ENCODE data around the gene TMEM141. TPM values are rescaled to one million over a fixed set of nuclear protein-coding genes. Genes with fewer than 3 reads are reported as not detected.
"Not testable (repeated sequence)": the region's sequence is repeated elsewhere in the genome, so short reads cannot be mapped to it uniquely, and the experiment has no call there.

Gene TMEM141
- polyA plus RNA-seq, 1 donor from 2014 or later = 30.1 TPM

DNA sequence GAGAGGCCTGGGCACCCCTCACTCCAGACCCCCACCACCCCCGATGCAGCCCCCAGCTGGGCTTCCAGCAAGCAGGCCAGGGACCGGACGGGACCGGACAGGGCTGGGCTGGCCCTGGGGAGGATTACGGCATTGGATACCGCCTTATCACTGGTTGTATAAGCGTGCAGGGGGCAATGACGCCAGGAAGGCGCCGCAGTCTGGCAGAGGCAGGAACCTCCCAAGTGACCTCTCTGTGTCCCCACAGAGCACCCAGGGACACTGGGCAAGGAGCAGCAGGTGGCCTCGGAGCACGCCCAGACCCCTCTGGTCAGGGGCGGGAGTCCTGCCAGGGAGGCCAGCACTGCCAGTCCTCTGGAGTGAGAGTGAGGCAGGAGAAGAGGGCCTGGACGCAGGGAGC lies 26.1 kb upstream of the TMEM141 start:
- no peaks in the 10 kb centered on the region for H3K9me3 ChIP-seq (ENCODE audit: low read length)
- no peak overlapping the region for H3K27ac ChIP-seq (ENCODE audit: low read length)
- no peaks in the 10 kb centered on the region for H3F3A ChIP-seq (ENCODE audit: insufficient read depth, low read length, poor library complexity, severe bottlenecking)
- no peak for TF ChIP-seq TAF1 (IDR thresholded peaks at IDR 0.05; ENCODE audit: low read depth)
- TF ChIP-seq SMC3 (conservative IDR thresholded peaks at IDR 0.05; ENCODE audit: poor library complexity) = no peak
- TF ChIP-seq EZH2 (IDR thresholded peaks at IDR 0.05; ENCODE audit: borderline replicate concordance, insufficient read depth, low read length, poor library complexity, severe bottlenecking) = no peak
- TF ChIP-seq, protein P1, sequence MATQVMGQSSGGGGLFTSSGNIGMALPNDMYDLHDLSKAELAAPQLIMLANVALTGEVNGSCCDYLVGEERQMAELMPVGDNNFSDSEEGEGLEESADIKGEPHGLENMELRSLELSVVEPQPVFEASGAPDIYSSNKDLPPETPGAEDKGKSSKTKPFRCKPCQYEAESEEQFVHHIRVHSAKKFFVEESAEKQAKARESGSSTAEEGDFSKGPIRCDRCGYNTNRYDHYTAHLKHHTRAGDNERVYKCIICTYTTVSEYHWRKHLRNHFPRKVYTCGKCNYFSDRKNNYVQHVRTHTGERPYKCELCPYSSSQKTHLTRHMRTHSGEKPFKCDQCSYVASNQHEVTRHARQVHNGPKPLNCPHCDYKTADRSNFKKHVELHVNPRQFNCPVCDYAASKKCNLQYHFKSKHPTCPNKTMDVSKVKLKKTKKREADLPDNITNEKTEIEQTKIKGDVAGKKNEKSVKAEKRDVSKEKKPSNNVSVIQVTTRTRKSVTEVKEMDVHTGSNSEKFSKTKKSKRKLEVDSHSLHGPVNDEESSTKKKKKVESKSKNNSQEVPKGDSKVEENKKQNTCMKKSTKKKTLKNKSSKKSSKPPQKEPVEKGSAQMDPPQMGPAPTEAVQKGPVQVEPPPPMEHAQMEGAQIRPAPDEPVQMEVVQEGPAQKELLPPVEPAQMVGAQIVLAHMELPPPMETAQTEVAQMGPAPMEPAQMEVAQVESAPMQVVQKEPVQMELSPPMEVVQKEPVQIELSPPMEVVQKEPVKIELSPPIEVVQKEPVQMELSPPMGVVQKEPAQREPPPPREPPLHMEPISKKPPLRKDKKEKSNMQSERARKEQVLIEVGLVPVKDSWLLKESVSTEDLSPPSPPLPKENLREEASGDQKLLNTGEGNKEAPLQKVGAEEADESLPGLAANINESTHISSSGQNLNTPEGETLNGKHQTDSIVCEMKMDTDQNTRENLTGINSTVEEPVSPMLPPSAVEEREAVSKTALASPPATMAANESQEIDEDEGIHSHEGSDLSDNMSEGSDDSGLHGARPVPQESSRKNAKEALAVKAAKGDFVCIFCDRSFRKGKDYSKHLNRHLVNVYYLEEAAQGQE (IDR thresholded peaks at IDR 0.05; ENCODE audit: borderline replicate concordance) = no peak
- TF ChIP-seq MXI1 (conservative IDR thresholded peaks at IDR 0.05; ENCODE audit: poor library complexity, severe bottlenecking) = no peak
- TF ChIP-seq RAD21 (conservative IDR thresholded peaks at IDR 0.05) = no peak
- no peak for TF ChIP-seq EP300 (conservative IDR thresholded peaks at IDR 0.05; ENCODE audit: poor library complexity, severe bottlenecking)
- no peak for TF ChIP-seq POLR2AphosphoS5 (IDR thresholded peaks at IDR 0.05)
- H2AFZ ChIP-seq (ENCODE audit: low read depth, low read length) = no peak overlapping the region
- H3K36me3 ChIP-seq (ENCODE audit: insufficient read depth, low read length) = no peaks in the 10 kb centered on the region
- no peaks in the 10 kb centered on the region for H3K9me2 ChIP-seq (ENCODE audit: insufficient read depth, low read length)
- no peaks in the 10 kb centered on the region for H3K79me2 ChIP-seq (replicated peaks; ENCODE audit: insufficient read depth, low read length)
- no peak overlapping the region for H3K4me3 ChIP-seq (ENCODE audit: low read length)
- H3K9ac ChIP-seq (ENCODE audit: low read length) = no peak overlapping the region
- H3K27me3 ChIP-seq (ENCODE audit: insufficient read depth, low read depth, low read length) = no peaks in the 10 kb centered on the region
- H4K20me1 ChIP-seq (ENCODE audit: insufficient read depth) = no peaks in the 10 kb centered on the region
- no peak overlapping the region for H3K4me2 ChIP-seq (ENCODE audit: low read length)

DNA sequence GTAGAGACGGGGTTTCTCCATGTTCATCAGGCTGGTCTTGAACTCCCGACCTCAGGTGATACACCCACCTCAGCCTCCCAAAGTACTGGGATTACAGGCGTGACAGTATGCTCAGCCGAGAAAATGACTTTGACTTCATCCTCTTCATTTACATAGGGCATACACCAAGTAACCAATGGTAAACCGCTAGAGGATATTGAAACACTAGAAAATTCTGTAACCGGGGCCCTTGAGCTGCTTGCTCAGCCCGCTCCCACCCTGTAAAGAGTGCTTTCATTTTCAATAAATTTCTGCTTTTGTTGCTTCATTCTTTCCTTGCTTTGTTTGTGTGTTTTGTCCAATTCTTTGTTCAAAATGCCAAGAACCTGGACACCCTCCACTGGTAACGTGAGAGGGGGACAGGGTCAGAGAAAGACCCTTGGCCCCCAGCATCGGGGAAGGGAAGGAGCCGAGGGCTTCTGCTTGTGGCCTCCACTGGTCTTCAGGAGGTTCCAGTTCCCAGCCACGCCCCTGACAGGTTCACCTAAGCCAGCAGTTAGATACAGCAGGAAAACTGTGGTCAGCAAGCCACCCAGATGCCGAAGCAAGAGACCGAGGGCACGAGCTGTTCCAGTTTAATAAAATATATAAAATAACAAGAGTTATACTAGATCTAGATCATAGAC lies 25.3 kb upstream of the TMEM141 start:
- not testable (repeated sequence) for H3K36me3 ChIP-seq (ENCODE audit: insufficient read depth, low read length); H3K4me2 ChIP-seq (ENCODE audit: low read length); H3K27ac ChIP-seq (ENCODE audit: low read length); H3K4me3 ChIP-seq (ENCODE audit: low read length); H3K9ac ChIP-seq (ENCODE audit: low read length); H4K20me1 ChIP-seq (ENCODE audit: insufficient read depth); H2AFZ ChIP-seq (ENCODE audit: low read depth, low read length); H3K27me3 ChIP-seq (ENCODE audit: insufficient read depth, low read depth, low read length); H3K9me3 ChIP-seq (ENCODE audit: low read length); H3K9me2 ChIP-seq (ENCODE audit: insufficient read depth, low read length); H3K79me2 ChIP-seq (replicated peaks; ENCODE audit: insufficient read depth, low read length); H3F3A ChIP-seq (ENCODE audit: insufficient read depth, low read length, poor library complexity, severe bottlenecking)

DNA sequence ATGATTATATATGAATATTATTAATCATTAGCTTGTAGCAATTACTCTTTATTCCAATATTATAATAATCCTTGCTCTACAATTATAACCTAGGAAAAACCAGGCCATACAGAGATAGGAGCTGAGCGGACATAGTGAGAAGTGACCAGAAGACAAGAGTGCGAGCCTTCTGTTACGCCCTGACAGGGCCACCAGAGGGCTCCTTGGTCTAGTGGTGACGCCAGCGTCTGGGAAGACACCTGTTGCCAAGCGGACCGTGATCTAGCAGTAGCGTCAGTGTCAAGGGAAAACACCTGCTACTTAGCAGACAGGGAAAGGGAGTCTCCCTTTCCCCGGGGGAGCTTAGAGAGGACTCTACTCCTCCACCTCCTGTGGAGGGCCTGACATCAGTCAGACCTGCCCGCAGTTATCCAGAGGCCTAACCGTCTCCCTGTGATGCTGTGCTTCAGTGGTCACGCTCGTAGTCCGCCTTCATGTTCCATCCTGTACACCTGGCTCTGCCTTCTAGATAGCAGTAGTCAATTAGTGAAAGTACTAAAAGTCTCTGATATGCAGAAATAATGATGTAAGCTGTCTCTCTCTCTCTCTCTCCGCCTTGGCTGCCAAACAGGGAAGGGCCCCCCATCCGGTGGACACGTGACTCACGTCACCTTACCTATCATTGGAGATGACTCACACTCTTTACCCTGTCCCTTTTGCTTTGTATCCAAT lies 24.6 kb upstream of the TMEM141 start:
- not testable (repeated sequence) for H3F3A ChIP-seq (ENCODE audit: insufficient read depth, low read length, poor library complexity, severe bottlenecking)

More for the DNA sequence above, 24.6 kb upstream of the TMEM141 start:
- H3K36me3 ChIP-seq (ENCODE audit: insufficient read depth, low read length); H3K27me3 ChIP-seq (ENCODE audit: insufficient read depth, low read depth, low read length); H3K79me2 ChIP-seq (replicated peaks; ENCODE audit: insufficient read depth, low read length); H3K4me3 ChIP-seq (ENCODE audit: low read length); H3K27ac ChIP-seq (ENCODE audit: low read length); H3K9me3 ChIP-seq (ENCODE audit: low read length); H3K4me2 ChIP-seq (ENCODE audit: low read length); H4K20me1 ChIP-seq (ENCODE audit: insufficient read depth); H2AFZ ChIP-seq (ENCODE audit: low read depth, low read length); H3K9ac ChIP-seq (ENCODE audit: low read length); H3K9me2 ChIP-seq (ENCODE audit: insufficient read depth, low read length): not testable (repeated sequence)
- TF ChIP-seq, protein P2, sequence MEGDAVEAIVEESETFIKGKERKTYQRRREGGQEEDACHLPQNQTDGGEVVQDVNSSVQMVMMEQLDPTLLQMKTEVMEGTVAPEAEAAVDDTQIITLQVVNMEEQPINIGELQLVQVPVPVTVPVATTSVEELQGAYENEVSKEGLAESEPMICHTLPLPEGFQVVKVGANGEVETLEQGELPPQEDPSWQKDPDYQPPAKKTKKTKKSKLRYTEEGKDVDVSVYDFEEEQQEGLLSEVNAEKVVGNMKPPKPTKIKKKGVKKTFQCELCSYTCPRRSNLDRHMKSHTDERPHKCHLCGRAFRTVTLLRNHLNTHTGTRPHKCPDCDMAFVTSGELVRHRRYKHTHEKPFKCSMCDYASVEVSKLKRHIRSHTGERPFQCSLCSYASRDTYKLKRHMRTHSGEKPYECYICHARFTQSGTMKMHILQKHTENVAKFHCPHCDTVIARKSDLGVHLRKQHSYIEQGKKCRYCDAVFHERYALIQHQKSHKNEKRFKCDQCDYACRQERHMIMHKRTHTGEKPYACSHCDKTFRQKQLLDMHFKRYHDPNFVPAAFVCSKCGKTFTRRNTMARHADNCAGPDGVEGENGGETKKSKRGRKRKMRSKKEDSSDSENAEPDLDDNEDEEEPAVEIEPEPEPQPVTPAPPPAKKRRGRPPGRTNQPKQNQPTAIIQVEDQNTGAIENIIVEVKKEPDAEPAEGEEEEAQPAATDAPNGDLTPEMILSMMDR (IDR thresholded peaks at IDR 0.05; ENCODE audit: poor library complexity, severe bottlenecking) = peak; percentile 42
- TF ChIP-seq SMC3 (conservative IDR thresholded peaks at IDR 0.05; ENCODE audit: poor library complexity) = peak; percentile 21
